Measurements from ENCODE around the gene IGF2BP2. TPM values are rescaled to one million over a fixed set of nuclear protein-coding genes. Genes with fewer than 3 reads are reported as not detected.

IGF2BP2 gene
- total and polyA plus RNA-seq, 9 of the 15 experiments (the other 6 are each of a cell fraction or from before 2014, with no cell fraction given): 3.2 to 59.6 (median 30.5) TPM

DNA sequence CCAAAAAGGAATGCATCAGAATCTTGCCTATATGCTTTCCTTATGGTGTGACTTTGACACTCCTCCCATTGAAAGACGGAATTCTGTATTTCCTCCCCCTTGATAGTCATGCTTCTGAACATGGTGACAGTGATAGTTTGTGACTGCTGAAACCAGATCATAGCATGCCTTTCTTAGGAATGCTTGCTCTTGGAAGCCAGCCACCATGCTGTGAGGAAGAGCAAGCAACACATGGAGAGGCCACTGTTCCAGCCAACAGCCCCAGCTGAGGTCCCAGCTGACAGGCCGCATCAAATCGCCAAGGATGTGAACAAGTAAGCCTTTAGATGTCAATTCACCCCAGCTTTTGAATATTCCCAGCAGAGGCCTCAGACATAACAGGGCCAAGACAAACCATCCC is 100.1 kb downstream of the IGF2BP2 start:
- H3K4me1 ChIP-seq (replicated peaks in 1 of 2; ENCODE audit: control insufficient read depth in 2 of 2, insufficient read depth in 2 of 2, low read length in 2 of 2): peaks cover 6% of the 10 kb centered on the region in 2 experiments; a peak in 3 of 5 replicates
- DNase-seq (ENCODE audit: extremely low read depth in 1 of 4, low spot score in 3 of 4): no peak
- H3K9me1 ChIP-seq (ENCODE audit: control insufficient read depth, insufficient read depth, low read length): no peaks in the 10 kb centered on the region
- no peak overlapping the region for H3K27ac ChIP-seq (ENCODE audit: extremely low read depth, low read depth, low read length)
- FAIRE-seq: no peak
- H3K36me3 ChIP-seq (ENCODE audit: control insufficient read depth, insufficient read depth, low read length): peaks cover 3% of the 10 kb centered on the region; the same call in 2 of the 3 replicates
- no peak overlapping the region for H3K9ac ChIP-seq (ENCODE audit: insufficient read depth in 1 of 2, low read depth in 2 of 2, low read length in 2 of 2)
- no peak overlapping the region for H3K4me2 ChIP-seq (ENCODE audit: insufficient read depth, low read length)
- peaks cover 16% of the 10 kb centered on the region for H4K20me1 ChIP-seq (replicated peaks; ENCODE audit: control insufficient read depth, insufficient read depth, low read length)
- no peak overlapping the region for H3K4me3 ChIP-seq
- CTCF ChIA-PET (ENCODE audit: low intra/inter-chr PET ratio): no interaction called here
- no peak overlapping the region for H2AFZ ChIP-seq (ENCODE audit: low read depth, low read length)
- POLR2A ChIA-PET: interaction anchor here (0.6 to 1.3 kb wide), 3 partner anchors 9 to 235 kb away, joined by 3 read pairs; no protein-coding TSS in a partner anchor
- no peak for ATAC-seq
- 76% methylated on average over 3 of the region's 3 CpGs for WGBS (ENCODE audit: insufficient coverage, low coverage, missing lambda C conversion rate)
- TF ChIP-seq ZNF551 (CRISPR knock-in tag; IDR thresholded peaks at IDR 0.05) (no peak), PURB (CRISPR knock-in tag; IDR thresholded peaks at IDR 0.05; ENCODE audit: low read depth) (no peak), PRPF4 (IDR thresholded peaks at IDR 0.05; ENCODE audit: insufficient read depth, low read depth, low read length, poor library complexity, severe bottlenecking) (no peak), SMARCA4 (IDR thresholded peaks at IDR 0.05) (no peak), MCM3 (IDR thresholded peaks at IDR 0.05) (no peak), CEBPG (CRISPR knock-in tag; IDR thresholded peaks at IDR 0.05) (no peak), CEBPG (tag; conservative IDR thresholded peaks at IDR 0.05 in 1 of 2, IDR thresholded peaks at IDR 0.05 in 1 of 2) (no peak), TAF9B (IDR thresholded peaks at IDR 0.05; ENCODE audit: partially characterized antibody) (no peak), ZNF143 (CRISPR knock-in tag; IDR thresholded peaks at IDR 0.05) (no peak), SOX6 (IDR thresholded peaks at IDR 0.05) (no peak)
- TF ChIP-seq, protein P1, sequence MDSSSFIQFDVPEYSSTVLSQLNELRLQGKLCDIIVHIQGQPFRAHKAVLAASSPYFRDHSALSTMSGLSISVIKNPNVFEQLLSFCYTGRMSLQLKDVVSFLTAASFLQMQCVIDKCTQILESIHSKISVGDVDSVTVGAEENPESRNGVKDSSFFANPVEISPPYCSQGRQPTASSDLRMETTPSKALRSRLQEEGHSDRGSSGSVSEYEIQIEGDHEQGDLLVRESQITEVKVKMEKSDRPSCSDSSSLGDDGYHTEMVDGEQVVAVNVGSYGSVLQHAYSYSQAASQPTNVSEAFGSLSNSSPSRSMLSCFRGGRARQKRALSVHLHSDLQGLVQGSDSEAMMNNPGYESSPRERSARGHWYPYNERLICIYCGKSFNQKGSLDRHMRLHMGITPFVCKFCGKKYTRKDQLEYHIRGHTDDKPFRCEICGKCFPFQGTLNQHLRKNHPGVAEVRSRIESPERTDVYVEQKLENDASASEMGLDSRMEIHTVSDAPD (CRISPR knock-in tag; IDR thresholded peaks at IDR 0.05): no peak
- TF ChIP-seq, protein P2, sequence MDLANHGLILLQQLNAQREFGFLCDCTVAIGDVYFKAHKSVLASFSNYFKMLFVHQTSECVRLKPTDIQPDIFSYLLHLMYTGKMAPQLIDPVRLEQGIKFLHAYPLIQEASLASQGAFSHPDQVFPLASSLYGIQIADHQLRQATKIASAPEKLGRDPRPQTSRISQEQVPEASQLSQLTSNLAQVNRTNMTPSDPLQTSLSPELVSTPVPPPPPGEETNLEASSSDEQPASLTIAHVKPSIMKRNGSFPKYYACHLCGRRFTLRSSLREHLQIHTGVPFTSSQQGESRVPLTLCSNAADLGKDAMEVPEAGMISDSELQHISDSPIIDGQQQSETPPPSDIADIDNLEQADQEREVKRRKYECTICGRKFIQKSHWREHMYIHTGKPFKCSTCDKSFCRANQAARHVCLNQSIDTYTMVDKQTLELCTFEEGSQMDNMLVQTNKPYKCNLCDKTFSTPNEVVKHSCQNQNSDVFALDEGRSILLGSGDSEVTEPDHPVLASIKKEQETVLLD (IDR thresholded peaks at IDR 0.05): no peak
- in situ Hi-C loops (cut with MboI) (no loop called here), intact Hi-C loops (cut with micrococcal nuclease) (no loop called here)
- no TSS peak for BruUV-seq (replicated peaks)
- H3K9me3 ChIP-seq (replicated peaks; ENCODE audit: control insufficient read depth, insufficient read depth, low read depth, low read length): no peaks in the 10 kb centered on the region
- H3K79me2 ChIP-seq (ENCODE audit: control insufficient read depth, insufficient read depth, low read length): peaks cover 56% of the 10 kb centered on the region
- H3K27me3 ChIP-seq (ENCODE audit: control insufficient read depth in 2 of 2, insufficient read depth in 2 of 2, low read length in 2 of 2): no peaks in the 10 kb centered on the region
